Nephron (organoid): Measurements from ENCODE around the gene KCNE4.

Source experiments
- H3K27ac Mint-ChIP-seq, 3 experiments: 2 replicates each; pipeline ENCODE4 v1.8.0; 2020; ENCODE audit warnings: mixed read lengths in 3 of 3, mild to moderate bottlenecking in 2 of 3, moderate library complexity in 1 of 3
- H3K27me3 Mint-ChIP-seq: 2 replicates; pipeline ENCODE4 v1.8.0; 2021; ENCODE audit warnings: low read depth, mild to moderate bottlenecking, moderate library complexity, mixed read lengths
- H3K36me3 Mint-ChIP-seq: 2 replicates; pipeline ENCODE4 v1.8.0; 2020; ENCODE audit warnings: low read depth, mixed read lengths
- H3K4me1 Mint-ChIP-seq: 2 replicates; pipeline ENCODE4 v1.8.0; 2020; ENCODE audit warnings: mixed read lengths
- H3K4me3 Mint-ChIP-seq, 3 experiments: 2 replicates each; pipeline ENCODE4 v1.8.0; 2020; ENCODE audit warnings: mild to moderate bottlenecking in 3 of 3, mixed read lengths in 3 of 3, moderate library complexity in 2 of 3
- H3K9me3 Mint-ChIP-seq: 2 replicates; pipeline ENCODE4 v1.8.0; 2020; ENCODE audit warnings: mixed read lengths
- TF ChIP-seq, protein P1 (sequence below), 3 experiments: fragments of 200-600 bp; sonication (generic); IDR thresholded peaks; one replicate each; pipeline ENCODE4 v1.5.0; 2021; ENCODE audit warnings: antibody characterized with exemption in 3 of 3; ENCODE audit not compliant: unreplicated experiment in 3 of 3

KCNE4 gene

DNA sequence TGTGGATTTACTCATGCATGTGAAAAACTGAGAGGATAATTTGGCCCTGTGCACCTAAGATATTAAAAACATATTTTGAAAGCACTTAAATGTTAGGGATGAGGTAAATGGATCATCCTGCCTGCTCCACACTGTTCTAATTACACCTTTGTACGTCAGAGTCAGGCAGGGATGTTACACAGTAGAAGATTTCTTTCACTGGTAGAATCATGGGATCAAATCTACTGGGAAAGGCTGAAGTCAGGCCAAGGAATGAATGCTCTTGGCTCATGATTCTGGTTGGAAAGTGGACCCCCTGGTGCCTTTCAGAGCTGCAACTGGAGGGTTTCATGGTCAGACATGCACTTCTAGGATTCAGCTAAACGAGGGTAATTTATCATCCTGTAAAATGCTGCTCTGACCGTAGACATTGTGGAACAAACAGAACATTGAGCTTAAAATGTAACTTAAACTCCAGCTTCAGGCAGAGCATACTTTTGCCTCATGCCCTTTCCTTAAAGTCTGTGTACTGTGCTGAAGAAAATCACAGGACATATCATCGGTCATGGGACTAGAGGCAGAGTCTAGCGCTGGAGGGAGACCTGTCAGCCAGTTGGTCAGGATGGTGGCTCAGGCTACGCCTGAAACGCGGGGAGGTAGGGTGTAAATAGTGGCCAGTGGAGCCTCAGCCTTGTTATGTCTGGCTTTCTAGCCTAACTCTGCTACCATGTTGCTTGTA, 4.9 kb downstream of the KCNE4 start:
- Mint-ChIP-seq H3K4me1 (peaks cover 68% of the 10 kb centered on the region), H3K27me3 (peaks cover 4% of the 10 kb centered on the region), H3K36me3 (peaks cover 16% of the 10 kb centered on the region), H3K9me3 (no peaks in the 10 kb centered on the region), H3K4me3 (peak overlapping the region; percentile 37 to 83 (median 67)), H3K27ac (peak overlapping the region; percentile 93 to 97 (median 95))
- TF ChIP-seq, protein P1, sequence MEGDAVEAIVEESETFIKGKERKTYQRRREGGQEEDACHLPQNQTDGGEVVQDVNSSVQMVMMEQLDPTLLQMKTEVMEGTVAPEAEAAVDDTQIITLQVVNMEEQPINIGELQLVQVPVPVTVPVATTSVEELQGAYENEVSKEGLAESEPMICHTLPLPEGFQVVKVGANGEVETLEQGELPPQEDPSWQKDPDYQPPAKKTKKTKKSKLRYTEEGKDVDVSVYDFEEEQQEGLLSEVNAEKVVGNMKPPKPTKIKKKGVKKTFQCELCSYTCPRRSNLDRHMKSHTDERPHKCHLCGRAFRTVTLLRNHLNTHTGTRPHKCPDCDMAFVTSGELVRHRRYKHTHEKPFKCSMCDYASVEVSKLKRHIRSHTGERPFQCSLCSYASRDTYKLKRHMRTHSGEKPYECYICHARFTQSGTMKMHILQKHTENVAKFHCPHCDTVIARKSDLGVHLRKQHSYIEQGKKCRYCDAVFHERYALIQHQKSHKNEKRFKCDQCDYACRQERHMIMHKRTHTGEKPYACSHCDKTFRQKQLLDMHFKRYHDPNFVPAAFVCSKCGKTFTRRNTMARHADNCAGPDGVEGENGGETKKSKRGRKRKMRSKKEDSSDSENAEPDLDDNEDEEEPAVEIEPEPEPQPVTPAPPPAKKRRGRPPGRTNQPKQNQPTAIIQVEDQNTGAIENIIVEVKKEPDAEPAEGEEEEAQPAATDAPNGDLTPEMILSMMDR (IDR thresholded peaks at IDR 0.05; ENCODE audit: unreplicated experiment in 3 of 3): no peak

DNA sequence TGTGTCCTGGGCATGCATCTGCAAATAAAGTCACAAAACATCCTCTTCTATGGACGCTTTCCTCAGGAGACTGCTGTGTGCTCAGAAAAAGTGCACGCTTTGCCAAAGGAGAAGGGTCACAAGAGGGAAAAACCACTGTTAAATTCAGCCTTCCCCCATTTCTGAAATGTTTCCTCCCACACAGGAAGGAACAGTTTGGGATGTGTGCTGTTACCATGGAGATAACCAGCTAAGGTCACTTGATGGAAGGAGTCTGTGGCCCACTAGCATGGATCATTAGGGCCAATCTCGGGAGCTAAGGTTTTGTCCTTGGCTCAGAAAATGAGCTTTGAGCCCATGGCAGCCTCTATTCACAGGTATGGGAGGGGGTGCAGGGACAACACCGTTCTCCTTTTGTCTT, 5.6 kb downstream of the KCNE4 start:
- peaks cover 68% of the 10 kb centered on the region for H3K4me1 Mint-ChIP-seq

DNA sequence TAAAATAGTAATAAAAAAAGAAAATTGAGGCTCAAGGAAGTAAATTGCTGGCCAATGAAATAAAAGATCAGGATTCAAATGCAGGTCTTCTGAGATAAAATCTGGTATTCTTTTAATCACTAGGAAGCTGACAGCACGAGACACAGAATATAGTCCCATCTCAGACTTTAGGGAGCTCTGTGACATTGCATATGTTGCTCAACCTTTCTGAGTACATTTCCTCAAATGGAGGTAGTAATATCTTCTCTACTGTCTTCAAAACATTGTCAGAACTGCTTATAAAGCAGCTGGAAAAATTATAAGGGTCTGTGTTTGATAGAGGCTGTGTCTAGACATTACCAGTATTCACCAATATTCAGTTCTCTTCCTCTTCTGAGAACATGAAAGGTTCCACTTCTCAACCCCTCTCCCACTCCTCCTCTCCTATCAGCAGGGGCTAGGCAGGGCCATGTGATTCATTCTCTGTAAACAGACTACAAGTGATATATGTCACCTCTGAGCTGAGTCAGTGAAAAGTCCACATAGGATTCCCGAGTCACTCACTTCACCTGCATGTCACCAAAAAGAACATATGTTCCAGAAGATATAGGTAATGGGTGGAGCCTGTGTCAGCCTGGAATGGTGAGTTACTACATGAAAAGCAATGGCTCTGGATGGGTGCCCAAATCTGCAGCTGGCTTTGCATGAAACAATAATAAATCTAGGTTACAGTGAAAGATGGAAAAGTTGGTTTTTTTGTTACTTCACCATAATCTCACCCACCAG, 7.1 kb downstream of the KCNE4 start:
- H3K9me3 Mint-ChIP-seq: no peaks in the 10 kb centered on the region
- H3K36me3 Mint-ChIP-seq: peaks cover 9% of the 10 kb centered on the region
- H3K27me3 Mint-ChIP-seq: peaks cover 4% of the 10 kb centered on the region
- TF ChIP-seq, protein P1 (IDR thresholded peaks at IDR 0.05; ENCODE audit: unreplicated experiment in 3 of 3): no peak
- H3K4me1 Mint-ChIP-seq: peaks cover 72% of the 10 kb centered on the region
- H3K4me3 Mint-ChIP-seq: no peak overlapping the region
- peak overlapping the region; percentile 32 to 89 (median 67) for H3K27ac Mint-ChIP-seq

More for the DNA sequence above, 5.6 kb downstream of the KCNE4 start:
- TF ChIP-seq, protein P1 (IDR thresholded peaks at IDR 0.05; ENCODE audit: unreplicated experiment in 3 of 3): no peak
- Mint-ChIP-seq H3K36me3 (peaks cover 16% of the 10 kb centered on the region), H3K9me3 (no peaks in the 10 kb centered on the region), H3K4me3 (peak overlapping the region; percentile 15 to 44 (median 42)), H3K27me3 (peaks cover 4% of the 10 kb centered on the region), H3K27ac (peak overlapping the region; percentile 93 to 97 (median 95))

DNA sequence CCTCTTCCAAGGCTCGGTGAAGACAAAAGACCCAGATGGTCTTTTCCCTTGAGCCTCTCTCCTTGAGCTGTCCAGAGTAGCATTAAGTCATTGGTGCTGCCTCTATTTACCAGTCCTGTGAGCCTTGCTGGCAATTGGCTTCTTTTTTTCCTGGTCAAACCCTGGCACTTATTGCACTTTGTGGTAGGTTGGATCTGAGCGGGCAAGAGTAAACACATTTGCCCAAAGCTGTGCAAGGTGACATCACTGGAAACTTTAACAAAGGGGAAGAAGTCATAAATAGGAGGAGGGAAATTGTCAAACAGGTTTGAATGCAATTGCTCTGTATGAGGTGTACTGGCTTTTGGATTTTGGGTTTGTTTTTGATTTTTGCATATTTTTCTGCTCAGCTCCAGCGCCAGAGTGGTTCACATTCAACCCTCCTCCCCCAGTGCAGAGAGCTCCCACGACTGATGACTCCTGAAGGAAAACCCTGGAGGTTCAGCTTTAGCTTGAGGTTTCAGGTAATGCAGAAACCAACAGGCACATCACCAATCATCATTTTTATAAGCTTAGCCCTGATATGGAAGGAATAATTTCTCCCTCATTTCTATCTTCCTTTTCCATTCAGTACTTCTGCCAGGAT, 8.3 kb downstream of the KCNE4 start:
- peaks cover 4% of the 10 kb centered on the region for H3K36me3 Mint-ChIP-seq
- peaks cover 69% of the 10 kb centered on the region for H3K4me1 Mint-ChIP-seq
- H3K27ac Mint-ChIP-seq: peak overlapping the region; percentile 58 to 78 (median 65)
- no peaks in the 10 kb centered on the region for H3K9me3 Mint-ChIP-seq
- TF ChIP-seq, protein P1 (IDR thresholded peaks at IDR 0.05; ENCODE audit: unreplicated experiment in 3 of 3): no peak
- H3K4me3 Mint-ChIP-seq: no peak overlapping the region
- H3K27me3 Mint-ChIP-seq: peaks cover 4% of the 10 kb centered on the region

DNA sequence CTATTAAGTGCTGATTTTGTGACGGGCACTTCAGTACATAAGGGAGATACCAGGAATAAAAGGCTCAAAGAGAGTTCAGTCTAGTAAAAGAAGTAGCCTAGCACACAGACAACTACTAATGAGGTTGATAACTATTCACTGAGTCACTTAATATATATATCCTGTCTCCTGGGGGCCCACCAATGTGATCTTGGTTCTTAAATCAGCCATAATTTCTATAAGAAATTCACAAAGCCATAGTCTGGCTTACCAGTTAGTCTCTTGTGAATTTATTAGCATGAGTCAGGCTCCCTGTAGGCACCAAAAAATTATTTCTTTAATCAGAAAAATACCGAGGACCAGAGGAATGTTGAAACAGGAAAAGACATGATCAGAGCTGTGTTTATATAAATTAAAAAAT, 10.4 kb downstream of the KCNE4 start:
- Mint-ChIP-seq H3K4me1 (peaks cover 50% of the 10 kb centered on the region), H3K27ac (peak overlapping the region in 2 of 3 experiments; percentile 14 to 39), H3K27me3 (peaks cover 4% of the 10 kb centered on the region), H3K36me3 (peaks cover 4% of the 10 kb centered on the region), H3K4me3 (no peak overlapping the region), H3K9me3 (no peaks in the 10 kb centered on the region)
- TF ChIP-seq, protein P1 (IDR thresholded peaks at IDR 0.05; ENCODE audit: unreplicated experiment in 3 of 3): no peak
